NT2/D1 (cell line): ENCODE measurements around the gene SLC35A4.

Source experiments
- YY1 ChIP-seq: IDR thresholded peaks from 2 replicates; pipeline ENCODE4 v1.6.1; 2011; ENCODE audit not compliant: insufficient read length, insufficient read depth
- ZNF274 ChIP-seq: IDR thresholded peaks from 2 replicates; pipeline ENCODE4 v1.6.1; 2011; ENCODE audit warnings: mild to moderate bottlenecking, low read depth, low read length

DNA sequence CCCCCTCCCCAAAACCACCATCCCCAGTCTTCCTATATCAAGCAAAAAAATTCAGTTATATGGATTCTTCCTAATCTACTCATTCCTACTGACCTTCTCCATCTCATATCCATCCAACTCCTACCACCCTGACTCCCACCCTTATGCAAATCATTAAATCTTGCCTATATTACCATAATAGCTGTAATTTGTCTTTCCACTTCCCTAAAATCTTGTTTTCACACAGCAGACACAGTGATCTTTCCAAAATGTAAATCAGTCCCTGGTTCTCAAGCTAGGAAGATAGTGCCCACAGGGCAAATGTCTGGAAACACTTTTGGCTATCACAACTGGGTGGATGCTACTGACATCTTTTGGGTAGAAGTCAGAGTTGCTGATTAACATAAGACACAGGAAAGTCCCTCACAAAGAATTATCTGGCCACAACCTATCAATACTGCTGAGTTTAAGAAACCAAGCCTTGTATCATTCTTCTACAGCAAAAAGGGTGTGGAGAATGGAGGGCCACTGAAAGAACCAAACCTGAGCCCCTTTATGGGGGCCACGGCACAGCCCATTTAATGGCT lies 8.8 kb upstream of the SLC35A4 start:
- TF ChIP-seq ZNF274 (no peak), YY1 (no peak)
